H1 (cell line): ENCODE results near the gene ROR1. TPM values are rescaled to one million over a fixed set of nuclear protein-coding genes. Genes with fewer than 3 reads are reported as not detected.

Source experiments
- CTCF ChIA-PET: fragments of 300-600 bp; sonication (Branson Sonifier 250); formaldehyde crosslinking; loops from one replicate; lab custom pipeline; 2021; ENCODE audit not compliant: partially characterized antibody; lab: Charles Lee
- POLR2A ChIA-PET: fragments of 300-600 bp; sonication (Branson Sonifier 250); formaldehyde crosslinking; loops from one replicate; lab custom pipeline; 2021; ENCODE audit warnings: inconsistent platforms; ENCODE audit not compliant: partially characterized antibody; lab: Charles Lee
- DNase-seq, 2 experiments: peaks; one replicate each; pipeline versions ENCODE4 v3.0.0 to v3.0.0-alpha.2; 2010 to 2022; ENCODE audit warnings: low spot score in 2 of 2, low read depth in 1 of 2, mixed read lengths in 1 of 2
- FAIRE-seq: peaks from 2 replicates; lab custom pipeline; 2011; peaks lifted over from hg19 to GRCh38; lab: Jason Lieb, UNC
- H2AFZ ChIP-seq: 2 replicates; pipeline ENCODE4 v1.8.1; 2012; ENCODE audit warnings: low read length, inconsistent platforms
- H2AK5ac ChIP-seq: 2 replicates; pipeline ENCODE4 v1.6.1; 2013; ENCODE audit warnings: low read depth, low read length
- H2BK120ac ChIP-seq: replicated peaks from 2 replicates; pipeline ENCODE3; 2013; ENCODE audit warnings: low read depth, low read length, inconsistent platforms
- H2BK12ac ChIP-seq: 2 replicates; pipeline ENCODE4 v1.6.1; 2013; ENCODE audit warnings: low read depth, low read length
- H2BK15ac ChIP-seq: 2 replicates; pipeline ENCODE4 v1.6.1; 2013; ENCODE audit warnings: low read length
- H2BK20ac ChIP-seq: 2 replicates; pipeline ENCODE4 v1.6.1; 2013; ENCODE audit warnings: low read length
- H2BK5ac ChIP-seq: 2 replicates; pipeline ENCODE4 v1.6.1; 2013; ENCODE audit warnings: low read depth, low read length
- H3K14ac ChIP-seq: 2 replicates; pipeline ENCODE4 v1.6.1; 2013; ENCODE audit warnings: inconsistent platforms; ENCODE audit not compliant: insufficient read length
- H3K18ac ChIP-seq: 2 replicates; pipeline ENCODE4 v1.6.1; 2013; ENCODE audit warnings: low read length; ENCODE audit errors: extremely low read depth
- H3K23ac ChIP-seq: 2 replicates; pipeline ENCODE4 v1.6.1; 2013; ENCODE audit warnings: inconsistent platforms; ENCODE audit not compliant: insufficient read length
- H3K23me2 ChIP-seq: 2 replicates; pipeline ENCODE4 v1.6.1; 2013; ENCODE audit warnings: low read depth, low read length
- H3K27ac ChIP-seq: 2 replicates; pipeline ENCODE4 v1.6.1; 2011; ENCODE audit warnings: low read depth, low read length, inconsistent platforms
- H3K27me3 ChIP-seq, 4 experiments: replicated peaks in 1 of 4; 1 replicate in 1 of 4; 2 replicates in 3 of 4; pipeline versions ENCODE4 v1.6.1 to v1.8.1; 2011 to 2013; ENCODE audit warnings: low read length in 3 of 4, mild to moderate bottlenecking in 3 of 4, inconsistent platforms in 2 of 4, mixed read lengths in 2 of 4, moderate library complexity in 1 of 4; ENCODE audit not compliant: control insufficient read depth in 3 of 4, insufficient read depth in 3 of 4; ENCODE audit errors: extremely low read depth in 1 of 4
- H3K36me3 ChIP-seq, 4 experiments: 2 replicates each; pipeline versions ENCODE4 v1.6.1 to v1.8.1; 2011 to 2013; ENCODE audit warnings: mild to moderate bottlenecking in 4 of 4, low read length in 3 of 4, moderate library complexity in 2 of 4, control low read depth in 1 of 4, inconsistent platforms in 1 of 4; ENCODE audit not compliant: insufficient read depth in 4 of 4, control insufficient read depth in 2 of 4
- H3K4ac ChIP-seq: replicated peaks from 2 replicates; pipeline ENCODE3; 2013; ENCODE audit warnings: low read length, low read depth, mixed read lengths, inconsistent platforms; ENCODE audit not compliant: insufficient read length
- H3K4me1 ChIP-seq, 4 experiments: replicated peaks in 1 of 4; 1 replicate in 1 of 4; 2 replicates in 3 of 4; pipeline versions ENCODE4 v1.6.1 to v1.8.1; 2011 to 2013; ENCODE audit warnings: low read length in 3 of 4, inconsistent platforms in 2 of 4, mixed read lengths in 1 of 4; ENCODE audit not compliant: insufficient read depth in 4 of 4, control insufficient read depth in 3 of 4
- H3K4me2 ChIP-seq, 2 experiments: 2 replicates each; pipeline versions ENCODE4 v1.6.1 to v1.8.1; 2011 to 2013; ENCODE audit warnings: low read depth in 2 of 2, low read length in 2 of 2, control low read depth in 1 of 2, inconsistent platforms in 1 of 2, mild to moderate bottlenecking in 1 of 2; ENCODE audit not compliant: insufficient read depth in 1 of 2
- H3K4me3 ChIP-seq, 4 experiments: fragments of 200-600, 300-600 bp in 1 of 4; sonication (generic), shearing (Covaris generic), sonication (Bioruptor Twin) in 1 of 4; 2 replicates each; pipeline versions ENCODE4 v1.5.1 to v1.8.1; 2011 to 2016; ENCODE audit warnings: low read length in 4 of 4, low read depth in 3 of 4, control low read depth in 2 of 4, inconsistent platforms in 2 of 4, mild to moderate bottlenecking in 2 of 4, mixed read lengths in 1 of 4, moderate library complexity in 1 of 4; ENCODE audit not compliant: insufficient read depth in 2 of 4; ENCODE audit errors: extremely low read depth in 1 of 4
- H3K56ac ChIP-seq: replicated peaks from 2 replicates; pipeline ENCODE3; 2013; ENCODE audit warnings: low read depth, mild to moderate bottlenecking, mixed read lengths, low read length, inconsistent platforms; ENCODE audit not compliant: insufficient read length
- H3K79me1 ChIP-seq: 2 replicates; pipeline ENCODE4 v1.6.1; 2013; ENCODE audit warnings: low read depth, low read length, control low read depth
- H3K79me2 ChIP-seq, 2 experiments: 2 replicates each; pipeline versions ENCODE4 v1.6.1 to v1.8.1; 2012 to 2013; ENCODE audit warnings: low read length in 2 of 2, mild to moderate bottlenecking in 2 of 2, inconsistent platforms in 1 of 2; ENCODE audit not compliant: insufficient read depth in 2 of 2, control insufficient read depth in 1 of 2
- H3K9ac ChIP-seq, 4 experiments: replicated peaks in 1 of 4; 1 replicate in 1 of 4; 2 replicates in 3 of 4; pipeline versions ENCODE4 v1.6.1 to v1.8.1; 2011 to 2013; ENCODE audit warnings: low read depth in 3 of 4, low read length in 3 of 4, control low read depth in 2 of 4, mild to moderate bottlenecking in 2 of 4, moderate library complexity in 2 of 4, inconsistent platforms in 1 of 4; ENCODE audit errors: extremely low read depth in 1 of 4
- H3K9me3 ChIP-seq, 2 experiments: 2 replicates each; pipeline versions ENCODE4 v1.6.1 to v1.8.1; 2012 to 2013; ENCODE audit warnings: mild to moderate bottlenecking in 2 of 2, moderate library complexity in 2 of 2, control low read depth in 1 of 2, inconsistent platforms in 1 of 2, low read depth in 1 of 2, low read length in 1 of 2, mixed read lengths in 1 of 2; ENCODE audit not compliant: insufficient read depth in 2 of 2
- H4K20me1 ChIP-seq, 2 experiments: replicated peaks in 1 of 2; 2 replicates each; pipeline versions ENCODE3 to v1.8.1; 2011 to 2013; ENCODE audit warnings: inconsistent platforms in 2 of 2, low read length in 2 of 2, mild to moderate bottlenecking in 1 of 2; ENCODE audit not compliant: insufficient read depth in 2 of 2, control insufficient read depth in 1 of 2
- H4K5ac ChIP-seq: 2 replicates; pipeline ENCODE4 v1.6.1; 2013; ENCODE audit warnings: low read length, low read depth, mixed read lengths, inconsistent platforms; ENCODE audit not compliant: insufficient read length
- H4K8ac ChIP-seq: 2 replicates; pipeline ENCODE4 v1.8.0; 2013; ENCODE audit warnings: mild to moderate bottlenecking, moderate library complexity, low read length, inconsistent platforms; ENCODE audit not compliant: insufficient read depth; ENCODE audit errors: extremely low read depth
- H4K91ac ChIP-seq: replicated peaks from 2 replicates; pipeline ENCODE3; 2013; ENCODE audit warnings: low read length, mixed read lengths, inconsistent platforms; ENCODE audit not compliant: insufficient read length
- CREB1 ChIP-seq: IDR thresholded peaks from 2 replicates; pipeline ENCODE4 v1.6.1; 2012; ENCODE audit warnings: inconsistent platforms
- EP300 ChIP-seq, 2 experiments: IDR thresholded peaks; 1 replicate in 1 of 2; 2 replicates in 1 of 2; pipeline ENCODE4 v1.6.1; 2011 to 2012; ENCODE audit warnings: low read depth in 2 of 2, low read length in 2 of 2, mild to moderate bottlenecking in 2 of 2, borderline replicate concordance in 1 of 2, inconsistent platforms in 1 of 2, moderate library complexity in 1 of 2
- EZH2 ChIP-seq: fragments of 200-600 bp; sonication (generic); IDR thresholded peaks from 2 replicates; pipeline ENCODE4 v1.7.1; 2012; ENCODE audit warnings: low read depth, mild to moderate bottlenecking, moderate library complexity, low read length, inconsistent platforms; ENCODE audit not compliant: severe bottlenecking
- GABPA ChIP-seq: IDR thresholded peaks from 2 replicates; pipeline ENCODE4 v1.6.1; 2011; ENCODE audit warnings: mild to moderate bottlenecking, low read length, moderate library complexity, borderline replicate concordance; ENCODE audit not compliant: insufficient read depth
- GTF2F1 ChIP-seq: IDR thresholded peaks from 2 replicates; pipeline ENCODE4 v1.6.1; 2012; ENCODE audit warnings: low read depth, low read length, improper control_type of control experiment, borderline replicate concordance
- HDAC2 ChIP-seq, 2 experiments: fragments of 300-600 bp in 1 of 2; sonication (generic) in 1 of 2; IDR thresholded peaks; 2 replicates each; pipeline ENCODE4 v1.6.1; 2011 to 2012; ENCODE audit warnings: low read depth in 2 of 2, low read length in 2 of 2, mild to moderate bottlenecking in 2 of 2, moderate library complexity in 2 of 2, borderline replicate concordance in 1 of 2, inconsistent platforms in 1 of 2
- MAFK ChIP-seq: IDR thresholded peaks from 2 replicates; pipeline ENCODE4 v1.6.1; 2012; ENCODE audit warnings: low read depth, mild to moderate bottlenecking, improper control_type of control experiment, low read length
- POLR2AphosphoS5 ChIP-seq: IDR thresholded peaks from 2 replicates; pipeline ENCODE4 v1.6.1; 2011; ENCODE audit warnings: low read depth, low read length
- SIN3A ChIP-seq, 2 experiments: IDR thresholded peaks in 1 of 2; conservative IDR thresholded peaks in 1 of 2; 2 replicates each; pipeline ENCODE4 v1.6.1; 2011 to 2012; ENCODE audit warnings: low read length in 2 of 2, improper control_type of control experiment in 1 of 2, low read depth in 1 of 2, mild to moderate bottlenecking in 1 of 2
- SP1 ChIP-seq: IDR thresholded peaks from 2 replicates; pipeline ENCODE4 v1.6.1; 2011; ENCODE audit warnings: low read depth, low read length
- USF2 ChIP-seq: IDR thresholded peaks from 2 replicates; pipeline ENCODE4 v1.6.1; 2011; ENCODE audit warnings: low read length, improper control_type of control experiment
- ZNF274 ChIP-seq: IDR thresholded peaks from 2 replicates; pipeline ENCODE4 v1.7.0; 2012; ENCODE audit warnings: low read length, borderline replicate concordance; ENCODE audit errors: extremely low read depth
- WGBS, 2 experiments: shearing (Covaris generic) in 1 of 2; methylation state at CpG; one replicate each; pipeline versions ENCODE4 v1.1.6 to v1.1.7; 2013 to 2015; ENCODE audit warnings: low lambda C conversion rate in 2 of 2, mixed read lengths in 2 of 2, inconsistent platforms in 1 of 2, low coverage in 1 of 2, missing lambda C conversion rate in 1 of 2; ENCODE audit not compliant: insufficient replicate concordance in 2 of 2, insufficient coverage in 1 of 2, insufficient read length in 1 of 2; ENCODE audit errors: extremely low coverage in 1 of 2, missing lambda C conversion rate in 1 of 2; 5-methylcytosine and 5-hydroxymethylcytosine counted together
- polyA plus RNA-seq, 7 experiments: library from polyadenylated mRNA; depleted of rRNA in 3 of 7; stranded (reverse) in 5 of 7; unstranded in 2 of 7; fragments of >200 nt in 5 of 7; fragments of 200-250 nt in 2 of 7; gene quantifications; 1 replicate in 5 of 7; 2 replicates in 1 of 7; 4 replicates in 1 of 7; pipeline versions ENCODE4 v1.2.1 to v1.2.3, GENCODE V29; 2011 to 2013; ENCODE audit warnings: missing spikeins in 2 of 7, mixed read lengths in 2 of 7
- total RNA-seq: library from RNA; stranded (reverse); fragmentation: NEBNext Ultra II Directional; extraction: Animal tissue kit (Norgen Biotek cat#: 25700); gene quantifications from 2 replicates; pipeline ENCODE4 v1.2.1, GENCODE V29; 2021

The ROR1 gene
- total and polyA plus RNA-seq, 2 of the 8 experiments (the other 6 are each of a cell fraction or from before 2014, with no cell fraction given): 33.6 to 73.6 TPM

- H3K23me2 ChIP-seq: 0 out of 2 replicates have a peak, but pooled peaks cover 2% of the 10 kb centered on the region
- H3K27ac ChIP-seq: no peak overlapping the region
- H2BK15ac ChIP-seq: no peak overlapping the region
- H3K9me3 ChIP-seq: peaks cover 0 to 4% of the 10 kb centered on the region in 2 experiments; a peak in 1 of 4 replicates
- H3K27me3 ChIP-seq: no peaks in the 10 kb centered on the region
- H3K23ac ChIP-seq: no peak overlapping the region
- no peak overlapping the region for H3K4me3 ChIP-seq
- H3K4me1 ChIP-seq: peaks cover 6 to 17% (median 14%) of the 10 kb centered on the region in 4 experiments
- H3K4me2 ChIP-seq: no peak overlapping the region
- no peak overlapping the region for H2BK5ac ChIP-seq
- no peak overlapping the region for H2BK120ac ChIP-seq
- H3K9ac ChIP-seq: no peak overlapping the region
- no peak overlapping the region for H3K56ac ChIP-seq
- peaks cover 5% of the 10 kb centered on the region for H3K79me1 ChIP-seq
- H3K14ac ChIP-seq: no peak overlapping the region
- CTCF ChIA-PET: no interaction called here
- H3K79me2 ChIP-seq: peaks cover 28 to 99% of the 10 kb centered on the region in 2 experiments
- H4K5ac ChIP-seq: no peak overlapping the region
- no peak overlapping the region for H4K8ac ChIP-seq
- H3K18ac ChIP-seq: no peak overlapping the region
- peaks cover 8 to 14% of the 10 kb centered on the region in 2 experiments for H4K20me1 ChIP-seq
- peak overlapping the region; percentile 32; the same call in 1 of the 2 replicates for H2AK5ac ChIP-seq
- POLR2A ChIA-PET: no interaction called here
- H2BK12ac ChIP-seq: no peak overlapping the region
- H3K4ac ChIP-seq: no peak overlapping the region
- no peak overlapping the region for H2BK20ac ChIP-seq
- DNase-seq (no peak), FAIRE-seq (no peak)
- H4K91ac ChIP-seq: no peak overlapping the region
- H3K36me3 ChIP-seq: no peaks in the 10 kb centered on the region
- no peak overlapping the region for H2AFZ ChIP-seq
- 93% methylated on average over 1 of the region's 1 CpG; no CpG with 5 or more reads in 1 of the 2 experiments for whole genome bisulfite sequencing, 2 experiments
- no peak for TF ChIP-seq SP1
- no peak for TF ChIP-seq GABPA
- TF ChIP-seq MAFK: no peak
- TF ChIP-seq EZH2: no peak
- no peak for TF ChIP-seq USF2
- TF ChIP-seq POLR2AphosphoS5: no peak
- no peak for TF ChIP-seq SIN3A (conservative IDR thresholded peaks at IDR 0.05 in 1 of 2, IDR thresholded peaks at IDR 0.05 in 1 of 2; ENCODE audit: low read depth in 1 of 2, low read length in 2 of 2)
- TF ChIP-seq GTF2F1: no peak
- TF ChIP-seq CREB1: no peak
- no peak for TF ChIP-seq EP300 (IDR thresholded peaks at IDR 0.05; ENCODE audit: borderline replicate concordance in 1 of 2, low read depth in 2 of 2, low read length in 2 of 2)
- TF ChIP-seq ZNF274: no peak
- no peak for TF ChIP-seq HDAC2 (IDR thresholded peaks at IDR 0.05; ENCODE audit: borderline replicate concordance in 1 of 2, low read depth in 2 of 2, low read length in 2 of 2)
Observed at GRCh38 chr1:63807046-63807445, 33.2 kb downstream of the ROR1 start.
